Heart left ventricle (tissue), 16 donors: Measurements from ENCODE around the gene CHST9. TPM values are rescaled to one million over a fixed set of nuclear protein-coding genes. Genes with fewer than 3 reads are reported as not detected.

Experiments
- ATAC-seq, 4 donors: fragments of 200-7000 bp; cut with Tn5 transposase; one replicate each; pipeline ENCODE4 v1.9.1; 2020 to 2022; ENCODE audit warnings: moderate library complexity in 4 of 4, mild to moderate bottlenecking in 3 of 4, moderate number of reproducible peaks in 1 of 4
- DNase-seq, 5 donors: peaks; one replicate each; pipeline ENCODE4 v3.0.0-alpha.2; 2020
- H3K27ac ChIP-seq, 12 donors: fragments of 200-600 bp; sonication (generic) in 4 of 12; one replicate each; pipeline versions ENCODE4 v1.5.0 to v1.8.0; 2016 to 2022; ENCODE audit warnings: mild to moderate bottlenecking in 2 of 12
- H3K27me3 ChIP-seq, 9 donors: fragments of 200-600 bp; sonication (generic) in 2 of 9; one replicate each; pipeline versions ENCODE4 v1.5.1 to v1.8.0; 2016 to 2022; ENCODE audit warnings: mild to moderate bottlenecking in 3 of 9
- H3K36me3 ChIP-seq, 9 donors: fragments of 200-600 bp; sonication (generic) in 2 of 9; one replicate each; pipeline versions ENCODE4 v1.5.0 to v1.8.0; 2018 to 2022; ENCODE audit warnings: mild to moderate bottlenecking in 2 of 9
- H3K4me1 ChIP-seq, 12 donors: fragments of 200-600 bp; sonication (generic) in 4 of 12; one replicate each; pipeline versions ENCODE4 v1.5.0 to v1.8.0; 2016 to 2022; ENCODE audit warnings: mild to moderate bottlenecking in 3 of 12
- H3K4me3 ChIP-seq, 12 donors: fragments of 200-600 bp; sonication (generic) in 4 of 12; one replicate each; pipeline versions ENCODE4 v1.5.0 to v1.8.0; 2017 to 2022; ENCODE audit warnings: mild to moderate bottlenecking in 9 of 12, moderate library complexity in 4 of 12
- H3K9me3 ChIP-seq, 12 donors: fragments of 200-600 bp; sonication (generic) in 4 of 12; one replicate each; pipeline versions ENCODE4 v1.5.0 to v1.8.0; 2016 to 2022; ENCODE audit warnings: mild to moderate bottlenecking in 1 of 12
- CTCF ChIP-seq, 12 donors: fragments of 200-600 bp; sonication (generic) in 4 of 12; IDR thresholded peaks; one replicate each; pipeline versions ENCODE4 v1.5.0 to v1.8.0; 2018 to 2022; ENCODE audit warnings: antibody characterized with exemption in 12 of 12, mild to moderate bottlenecking in 5 of 12
- POLR2A ChIP-seq, 2 donors: fragments of 450-650 bp; IDR thresholded peaks; one replicate each; pipeline ENCODE4 v1.6.1; 2017; ENCODE audit warnings: antibody characterized with exemption in 2 of 2, mild to moderate bottlenecking in 2 of 2, moderate library complexity in 2 of 2
- WGBS, 4 donors: extraction: QIAGEN DNeasy Blood & Tissue Kit in 2 of 4; methylation state at CpG; one replicate each; pipeline versions ENCODE4 v1.1.5 to v1.1.7; 2013 to 2018; 5-methylcytosine and 5-hydroxymethylcytosine counted together
- intact Hi-C, 10 donors: fragments of 100-400 bp; cut with DNase I; formaldehyde crosslinking; loops; one replicate each; pipeline versions ENCODE4 v1.11.1 to v1.14.2; 2022
- polyA plus RNA-seq, 2 donors: library from polyadenylated mRNA; stranded (reverse); fragments of 200-250 nt; gene quantifications; one replicate each; pipeline ENCODE4 v1.2.3, GENCODE V29; 2013
- total RNA-seq, 9 donors: library from RNA; depleted of rRNA in 2 of 9; stranded (reverse); fragments of >200 nt in 2 of 9; fragmentation: NEBNext Ultra II Directional in 3 of 9; extraction: Animal tissue kit (Norgen Biotek cat#: 25700) in 3 of 9; gene quantifications; one replicate each; pipeline versions ENCODE4 v1.1.0 to v1.2.4, GENCODE V29; 2016 to 2023
- donor health status: ischemic (EF 13 %, LVEDD 7.1; RV severe dilation, severe dysfunction).
- donor health status: healthy with polysubstance abuse.
- donor health status: DM: no; HTN: yes; CAD: no.
- donor health status: DM: no; HTN: no; CAD: no.
- donor health status: ischemic (EF 25% LVEDD 6.9; RV normal size, moderate dysfunction).
- donor health status: ischemic (EF 25% LVEDD 5.7; RV mildly dilated, moderate dysfunction).
- donor health status: healthy.
- donor health status: DM: yes; HTN: yes; CAD: no.
- donor health status: ischemic (EF 35%, LVEDD 5.7; RV mildly dilated, moderate dysfunction).
- donor health status: nonischemic (EF 11% LVEDD 7.7; RV severe dilation, severe dysfunction).
- donor health status: DM: yes; HTN: yes; CAD: no.
- donor health status: PGD.
- donor health status: ischemic (EF 29% LVEDD 5.4; RV normal size, mild dysfunction).
- donor health status: nonischemic (EF 23%, LVEDD 6.1; RV moderate dilation, normal function).

The CHST9 gene
- total and polyA plus RNA-seq, 11 donors, result 0.03 to 20.2 (median 4.1) TPM

- Histone ChIP-seq H3K27ac (no peak overlapping the region), H3K4me1 (peaks cover 0 to 7% (median 0%) of the 10 kb centered on the region in 12 donors), H3K9me3 (no peaks in the 10 kb centered on the region), H3K4me3 (no peak overlapping the region), H3K36me3 (no peaks in the 10 kb centered on the region), H3K27me3 (peaks cover 0 to 28% (median 0%) of the 10 kb centered on the region in 9 donors)
- 42 to 63% (median 45%) methylated on average over 1 of the region's 1 CpG for WGBS, 4 donors
- intact Hi-C loops, result loop anchor here in 3 of 10 donors (5.0 to 10.0 kb wide), 3 partner anchors 147 to 164 kb away; no protein-coding TSS in a partner anchor
- TF ChIP-seq CTCF (IDR thresholded peaks at IDR 0.05) (no peak), POLR2A (IDR thresholded peaks at IDR 0.05) (no peak)
- no peak for ATAC-seq
- DNase-seq, result no peak
These were observed 3.4 kb downstream of the CHST9 start for GRCh38 chr18:27181726-27182125.

GRCh38 chr18:27178424-27178823 is 6.7 kb downstream of the CHST9 start:
- intact Hi-C loops, result no loop called here
- peaks cover 0 to 2% (median 0%) of the 10 kb centered on the region in 9 donors for H3K27me3 ChIP-seq
- H3K27ac ChIP-seq, result no peak overlapping the region
- H3K36me3 ChIP-seq, result no peaks in the 10 kb centered on the region
- no peak overlapping the region for H3K4me3 ChIP-seq
- H3K9me3 ChIP-seq, result no peaks in the 10 kb centered on the region
- no peak for DNase-seq
- no peak for ATAC-seq
- TF ChIP-seq POLR2A (IDR thresholded peaks at IDR 0.05), result no peak
- no peak for TF ChIP-seq CTCF (IDR thresholded peaks at IDR 0.05)
- H3K4me1 ChIP-seq, result no peaks in the 10 kb centered on the region

GRCh38 chr18:27175914-27176313 is 9.2 kb downstream of the CHST9 start:
- intact Hi-C loops, result no loop called here
- H3K27me3 ChIP-seq, result no peaks in the 10 kb centered on the region
- no peak overlapping the region for H3K4me3 ChIP-seq
- no peaks in the 10 kb centered on the region for H3K4me1 ChIP-seq
- no peak overlapping the region for H3K27ac ChIP-seq
- no peak for TF ChIP-seq CTCF (IDR thresholded peaks at IDR 0.05)
- no peak for TF ChIP-seq POLR2A (IDR thresholded peaks at IDR 0.05)
- ATAC-seq (no peak), DNase-seq (no peak)
- no peaks in the 10 kb centered on the region for H3K9me3 ChIP-seq
- WGBS, 4 donors, result 0 to 7% (median 5%) methylated on average over 1 of the region's 1 CpG
- H3K36me3 ChIP-seq, result no peaks in the 10 kb centered on the region

- DNase-seq, result no peak
- intact Hi-C loops, result no loop called here
- H3K27ac ChIP-seq, result no peak overlapping the region
- no peak for ATAC-seq
- TF ChIP-seq CTCF (IDR thresholded peaks at IDR 0.05), result no peak
- TF ChIP-seq POLR2A (IDR thresholded peaks at IDR 0.05), result no peak
- H3K36me3 ChIP-seq, result no peaks in the 10 kb centered on the region
- H3K9me3 ChIP-seq, result peaks cover 0 to 2% (median 0%) of the 10 kb centered on the region in 12 donors
- H3K4me3 ChIP-seq, result no peak overlapping the region
- 69 to 73% (median 71%) methylated on average over 2 of the region's 2 CpGs for WGBS, 4 donors
- no peaks in the 10 kb centered on the region for H3K27me3 ChIP-seq
- no peaks in the 10 kb centered on the region for H3K4me1 ChIP-seq
These were observed 9.9 kb downstream of the CHST9 start for GRCh38 chr18:27175245-27175644.
